IMR-90 (cell line): ENCODE results near the gene OR10AD1. TPM values are rescaled to one million over a fixed set of nuclear protein-coding genes. Genes with fewer than 3 reads are reported as not detected.

Source experiments
- ATAC-seq: fragments of 200-7000 bp; cut with Tn5 transposase; 2 replicates; pipeline ENCODE4 v1.9.1; 2020; ENCODE audit warnings: low read depth, mild to moderate bottlenecking, moderate library complexity
- BruUV-seq: library from RNA; stranded (reverse); fragments of 400-500 nt; replicated peaks from 2 replicates; lab custom pipeline; 2021; lab: Mats Ljungman, UMichigan
- CTCF ChIA-PET: fragments of 300-600 bp; formaldehyde crosslinking; extraction: SDS; loops from one replicate; lab custom pipeline; 2021; ENCODE audit warnings: antibody characterized with exemption; lab: Yijun Ruan, JAX
- POLR2A ChIA-PET: fragments of 300-600 bp; sonication (Branson Sonifier 250); formaldehyde crosslinking; loops from one replicate; lab custom pipeline; 2022; ENCODE audit warnings: antibody characterized with exemption; ENCODE audit not compliant: unreplicated experiment; lab: Charles Lee
- DNase-seq: peaks from one replicate; pipeline ENCODE4 v3.0.0; 2013
- H2AFZ ChIP-seq: replicated peaks from 2 replicates; pipeline ENCODE3; 2013; ENCODE audit warnings: low read length, mild to moderate bottlenecking; ENCODE audit not compliant: poor library complexity
- H2AK5ac ChIP-seq: 2 replicates; pipeline ENCODE4 v1.6.1; 2013; ENCODE audit warnings: low read depth, low read length, inconsistent platforms
- H2AK9ac ChIP-seq: replicated peaks from 2 replicates; pipeline ENCODE3; 2013; ENCODE audit warnings: mild to moderate bottlenecking, low read depth, low read length, moderate library complexity; ENCODE audit not compliant: poor library complexity
- H2BK120ac ChIP-seq: 2 replicates; pipeline ENCODE4 v1.6.1; 2013; ENCODE audit warnings: low read depth, low read length, inconsistent platforms
- H2BK15ac ChIP-seq: 3 replicates; pipeline ENCODE4 v1.6.1; 2013; ENCODE audit warnings: low read depth, low read length, inconsistent platforms
- H2BK20ac ChIP-seq: 2 replicates; pipeline ENCODE4 v1.6.1; 2013; ENCODE audit warnings: low read depth, mild to moderate bottlenecking, inconsistent platforms, low read length, moderate library complexity
- H2BK5ac ChIP-seq: 2 replicates; pipeline ENCODE4 v1.6.1; 2013; ENCODE audit warnings: mild to moderate bottlenecking, low read depth, low read length, inconsistent platforms; ENCODE audit not compliant: poor library complexity, severe bottlenecking
- H3K14ac ChIP-seq: replicated peaks from 2 replicates; pipeline ENCODE4 v1.6.1; 2013; ENCODE audit warnings: low read depth, low read length, inconsistent platforms
- H3K18ac ChIP-seq: 2 replicates; pipeline ENCODE4 v1.6.1; 2013; ENCODE audit warnings: low read depth, low read length, control low read depth
- H3K23ac ChIP-seq: 2 replicates; pipeline ENCODE4 v1.6.1; 2013; ENCODE audit warnings: low read depth, low read length, inconsistent platforms
- H3K27ac ChIP-seq: 2 replicates; pipeline ENCODE4 v1.5.1; 2013; ENCODE audit warnings: mild to moderate bottlenecking, control low read depth, low read length; ENCODE audit not compliant: insufficient read depth
- H3K27me3 ChIP-seq: 2 replicates; pipeline ENCODE4 v1.6.1; 2013; ENCODE audit warnings: low read length; ENCODE audit not compliant: control insufficient read depth, insufficient read depth
- H3K36me3 ChIP-seq: 2 replicates; pipeline ENCODE4 v1.6.1; 2013; ENCODE audit warnings: low read length, mixed read lengths; ENCODE audit not compliant: control insufficient read depth, insufficient read depth
- H3K4ac ChIP-seq: 2 replicates; pipeline ENCODE4 v1.6.1; 2013; ENCODE audit warnings: low read depth, low read length, inconsistent platforms
- H3K4me1 ChIP-seq: 2 replicates; pipeline ENCODE4 v1.6.1; 2013; ENCODE audit warnings: low read length, mixed read lengths; ENCODE audit not compliant: control insufficient read depth, insufficient read depth
- H3K4me2 ChIP-seq: 2 replicates; pipeline ENCODE4 v1.6.1; 2013; ENCODE audit warnings: low read depth, mild to moderate bottlenecking, control low read depth, low read length, moderate library complexity
- H3K4me3 ChIP-seq: 2 replicates; pipeline ENCODE4 v1.5.1; 2013; ENCODE audit warnings: low read depth, mild to moderate bottlenecking, control low read depth, low read length, moderate library complexity; ENCODE audit not compliant: insufficient read depth
- H3K56ac ChIP-seq: 2 replicates; pipeline ENCODE4 v1.6.1; 2013; ENCODE audit warnings: low read length, inconsistent platforms; ENCODE audit not compliant: insufficient read depth; ENCODE audit errors: extremely low read depth
- H3K79me1 ChIP-seq, 2 experiments: 2 replicates each; pipeline ENCODE4 v1.6.1; 2013; ENCODE audit warnings: low read length in 2 of 2, inconsistent platforms in 1 of 2, low read depth in 1 of 2
- H3K9ac ChIP-seq: 2 replicates; pipeline ENCODE4 v1.6.1; 2013; ENCODE audit warnings: low read depth, low read length, control low read depth
- H3K9me1 ChIP-seq: 2 replicates; pipeline ENCODE4 v1.6.1; 2013; ENCODE audit warnings: low read length, inconsistent platforms; ENCODE audit not compliant: insufficient read depth
- H3K9me3 ChIP-seq: 2 replicates; pipeline ENCODE4 v1.6.1; 2013; ENCODE audit warnings: low read length; ENCODE audit not compliant: control insufficient read depth, insufficient read depth
- H4K20me1 ChIP-seq: 2 replicates; pipeline ENCODE4 v1.6.1; 2013; ENCODE audit warnings: low read length, inconsistent platforms; ENCODE audit not compliant: insufficient read depth
- H4K5ac ChIP-seq: 2 replicates; pipeline ENCODE4 v1.6.1; 2013; ENCODE audit warnings: mild to moderate bottlenecking, low read depth, low read length, control low read depth
- H4K8ac ChIP-seq, 2 experiments: 2 replicates each; pipeline ENCODE4 v1.6.1; 2013; ENCODE audit warnings: low read depth in 2 of 2, low read length in 2 of 2, control low read depth in 1 of 2, inconsistent platforms in 1 of 2
- H4K91ac ChIP-seq: 2 replicates; pipeline ENCODE4 v1.6.1; 2013; ENCODE audit warnings: low read depth, low read length, inconsistent platforms; ENCODE audit not compliant: insufficient read depth
- FOS ChIP-seq: fragments of 150-350 bp; IDR thresholded peaks from 2 replicates; pipeline ENCODE4 v1.6.1; 2016; ENCODE audit warnings: low read depth, low read length
- dilution Hi-C: fragments of 300-500 bp; cut with HindIII; formaldehyde crosslinking; loops from one replicate; pipeline ENCODE4 v1.14.3; 2018; ENCODE audit warnings: low sequenced_read_pairs; ENCODE audit not compliant: unreplicated experiment
- in situ Hi-C: fragments of 300-500 bp; cut with MboI; formaldehyde crosslinking; loops from 3 replicates; pipeline ENCODE4 v1.14.3; 2019; ENCODE audit warnings: low sequenced_read_pairs, inconsistent platforms, mixed read lengths
- intact Hi-C: fragments of 100-400 bp; cut with micrococcal nuclease; formaldehyde crosslinking; loops from 2 replicates; pipeline ENCODE4 v1.10.0; 2022
- polyA plus RNA-seq, 3 experiments: library from polyadenylated mRNA; depleted of rRNA; stranded (reverse); fragments of >200 nt; gene quantifications; 2 replicates each; pipeline ENCODE4 v1.2.3, GENCODE V29; 2012; ENCODE audit warnings: low replicate concordance in 1 of 3
- total RNA-seq: library from RNA; depleted of rRNA; stranded (reverse); fragments of >200 nt; gene quantifications from 2 replicates; pipeline ENCODE4 v1.2.3, GENCODE V29; 2012

Gene OR10AD1
- total and polyA plus RNA-seq, 2 of the 4 experiments (the other 2 are of a cell fraction): not detected

- no peak for DNase-seq
- no TSS peak for BruUV-seq
- Histone ChIP-seq H4K91ac (no peak overlapping the region), H3K27ac (no peak overlapping the region), H3K36me3 (no peaks in the 10 kb centered on the region), H3K79me1 (no peaks in the 10 kb centered on the region), H2BK20ac (no peak overlapping the region), H3K56ac (no peak overlapping the region), H3K9me1 (no peaks in the 10 kb centered on the region), H3K23ac (no peak overlapping the region), H3K27me3 (peaks cover 44% of the 10 kb centered on the region), H2BK15ac (no peak overlapping the region), H3K4me2 (no peak overlapping the region), H2BK5ac (no peak overlapping the region), H2AK9ac (no peak overlapping the region), H2AK5ac (no peak overlapping the region), H3K9me3 (no peaks in the 10 kb centered on the region), H2BK120ac (no peak overlapping the region), H3K4me3 (no peak overlapping the region), H4K5ac (no peak overlapping the region), H4K8ac (no peak overlapping the region), H3K14ac (no peak overlapping the region), H3K18ac (no peak overlapping the region), H3K4ac (no peak overlapping the region), H3K4me1 (no peaks in the 10 kb centered on the region), H4K20me1 (no peaks in the 10 kb centered on the region), H2AFZ (no peak overlapping the region), H3K9ac (no peak overlapping the region)
- intact Hi-C loops (no loop called here), dilution Hi-C loops (no loop called here), in situ Hi-C loops (no loop called here)
- no peak for ATAC-seq
- ChIA-PET CTCF (interaction anchor here (1.1 kb wide), 1 partner anchor 11 kb away, joined by 4 read pairs; no protein-coding TSS in a partner anchor), POLR2A (no interaction called here)
- TF ChIP-seq FOS: no peak
These were observed 26.7 kb downstream of the OR10AD1 start for GRCh38 chr12:48176417-48176751.
